Measurements from ENCODE around the gene AREL1.

GRCh38 chr14:74720526-74720925 lies 7.6 kb upstream of the AREL1 start:
- TF ChIP-seq CTCF (tag by site-specific recombination; IDR thresholded peaks at IDR 0.05) (no peak), ZNF18 (tag by site-specific recombination; IDR thresholded peaks at IDR 0.05) (no peak)
